HCT116 (cell line): ENCODE data around the gene CSRP3.

Source experiments
- EZH2 ChIP-seq: fragments of 200-600 bp; sonication (generic); IDR thresholded peaks from 2 replicates; pipeline ENCODE4 v1.6.1; 2017; ENCODE audit warnings: antibody characterized with exemption, mixed run types
- POLR2AphosphoS5 ChIP-seq: IDR thresholded peaks from 2 replicates; pipeline ENCODE4 v1.6.1; 2011; ENCODE audit warnings: mild to moderate bottlenecking, low read depth, low read length, moderate library complexity
- RAD21 ChIP-seq: IDR thresholded peaks from 2 replicates; pipeline ENCODE4 v1.6.1; 2012; ENCODE audit warnings: low read depth, mild to moderate bottlenecking

GRCh38 chr11:19187114-19187832 is 14.5 kb downstream of the CSRP3 start:
- no peak for TF ChIP-seq POLR2AphosphoS5
- TF ChIP-seq EZH2, result no peak
- TF ChIP-seq RAD21, result no peak
